NCI-H2227 (cell line): ENCODE measurements around the gene SDK2.
A peak's percentile ranks its signal among the peaks of the same experiment; 100 is the strongest.

ENCODE experiments used
- DNase-seq: peaks from one replicate; lab custom pipeline; 2025; ENCODE audit not compliant: unreplicated experiment; lab: John Stamatoyannopoulos, UW

Gene SDK2

GRCh38 chr17:73519011-73519410, 125.2 kb downstream of the SDK2 start:
- no peak for DNase-seq

- DNase-seq: no peak
These were observed 127.8 kb downstream of the SDK2 start for GRCh38 chr17:73516431-73516830.

- no peak for DNase-seq
These were observed 129.9 kb downstream of the SDK2 start for GRCh38 chr17:73514146-73514863.

GRCh38 chr17:73513426-73513825, 130.8 kb downstream of the SDK2 start:
- DNase-seq: no peak

GRCh38 chr17:73511719-73512115, 132.5 kb downstream of the SDK2 start:
- DNase-seq: no peak

GRCh38 chr17:73510981-73511718, 133.1 kb downstream of the SDK2 start:
- DNase-seq: peak; percentile 67

GRCh38 chr17:73508931-73509605, 135.2 kb downstream of the SDK2 start:
- no peak for DNase-seq

GRCh38 chr17:73508057-73508930, 136.0 kb downstream of the SDK2 start:
- DNase-seq: no peak

- no peak for DNase-seq
These were observed 137.5 kb downstream of the SDK2 start for GRCh38 chr17:73506470-73507435.

GRCh38 chr17:73503560-73503959, 140.7 kb downstream of the SDK2 start:
- DNase-seq: no peak

- no peak for DNase-seq
These were observed 143.7 kb downstream of the SDK2 start for GRCh38 chr17:73500414-73500999.

GRCh38 chr17:73498886-73499554, 145.2 kb downstream of the SDK2 start:
- no peak for DNase-seq

GRCh38 chr17:73498176-73498575, 146.1 kb downstream of the SDK2 start:
- DNase-seq: no peak

- no peak for DNase-seq
These were observed 146.5 kb downstream of the SDK2 start for GRCh38 chr17:73497721-73498120.

- no peak for DNase-seq
These were observed 148.0 kb downstream of the SDK2 start for GRCh38 chr17:73496232-73496631.

GRCh38 chr17:73495641-73496040, 148.6 kb downstream of the SDK2 start:
- DNase-seq: no peak

- no peak for DNase-seq
These were observed 149.3 kb downstream of the SDK2 start for GRCh38 chr17:73494950-73495349.

GRCh38 chr17:73493956-73494926, 150.0 kb downstream of the SDK2 start:
- DNase-seq: peak; percentile 43
